Upper lobe of right lung (tissue), 1 donor: ENCODE results near the gene RAB20. TPM values are rescaled to one million over a fixed set of nuclear protein-coding genes. Genes with fewer than 3 reads are reported as not detected.

Experiments used
- ATAC-seq: fragments of 200-7000 bp; cut with Tn5 transposase; one replicate; pipeline ENCODE4 v1.9.1; 2020; ENCODE audit warnings: mild to moderate bottlenecking, moderate library complexity
- DNase-seq: peaks from one replicate; pipeline ENCODE4 v3.0.0-alpha.2; 2020
- H3K27ac ChIP-seq: fragments of 200-600 bp; one replicate; pipeline ENCODE4 v1.8.0; 2022
- H3K27me3 ChIP-seq: fragments of 200-600 bp; one replicate; pipeline ENCODE4 v1.8.0; 2022; ENCODE audit warnings: mild to moderate bottlenecking
- H3K36me3 ChIP-seq: fragments of 200-600 bp; one replicate; pipeline ENCODE4 v1.8.0; 2022
- H3K4me1 ChIP-seq: fragments of 200-600 bp; one replicate; pipeline ENCODE4 v1.8.0; 2022
- H3K4me3 ChIP-seq: fragments of 200-600 bp; one replicate; pipeline ENCODE4 v1.8.0; 2022; ENCODE audit warnings: mild to moderate bottlenecking
- H3K9me3 ChIP-seq: fragments of 200-600 bp; one replicate; pipeline ENCODE4 v1.8.0; 2022
- intact Hi-C: fragments of 100-400 bp; cut with DNase I; formaldehyde crosslinking; loops from one replicate; pipeline ENCODE4 v1.11.0; 2022
- total RNA-seq: library from RNA; stranded (reverse); fragmentation: NEBNext Ultra II Directional; extraction: Animal tissue kit (Norgen Biotek cat#: 25700); gene quantifications from one replicate; pipeline ENCODE4 v1.2.1, GENCODE V29; 2021
- TF ChIP-seq, protein P1 (sequence below): fragments of 200-600 bp; IDR thresholded peaks from one replicate; pipeline ENCODE4 v1.8.0; 2022; ENCODE audit warnings: antibody characterized with exemption
- donor health status: DM: no; HTN: yes; CAD: no; lungs with severe emphysema.

RAB20 gene
- total RNA-seq, 1 donor from 2014 or later, result 52.4 TPM

DNA sequence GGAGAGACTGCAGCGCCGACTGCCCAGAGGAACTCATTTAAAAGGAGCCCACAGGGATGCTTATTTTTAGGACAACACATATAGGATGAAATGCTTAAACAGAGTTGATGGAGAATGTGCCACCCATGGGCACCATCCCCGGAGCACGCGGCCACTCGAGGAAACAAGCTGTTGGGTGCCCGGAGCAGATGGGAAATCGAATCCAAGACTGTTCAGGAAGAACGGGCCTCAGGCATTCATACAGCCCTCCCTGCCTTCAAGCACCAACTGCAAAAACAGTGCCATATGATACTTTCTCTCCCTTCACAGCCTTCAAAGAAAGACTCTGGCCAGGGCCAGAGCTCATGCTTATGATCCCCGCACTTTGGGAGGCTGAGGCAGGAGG, 40.2 kb downstream of the RAB20 start:
- ATAC-seq (no peak), DNase-seq (no peak)
- Histone ChIP-seq H3K4me3 (no peak overlapping the region), H3K36me3 (peaks cover 10% of the 10 kb centered on the region), H3K27me3 (no peaks in the 10 kb centered on the region), H3K4me1 (peaks cover 47% of the 10 kb centered on the region), H3K27ac (peak overlapping the region; percentile 65), H3K9me3 (no peaks in the 10 kb centered on the region)
- intact Hi-C loops, result no loop called here
- TF ChIP-seq, protein P1, sequence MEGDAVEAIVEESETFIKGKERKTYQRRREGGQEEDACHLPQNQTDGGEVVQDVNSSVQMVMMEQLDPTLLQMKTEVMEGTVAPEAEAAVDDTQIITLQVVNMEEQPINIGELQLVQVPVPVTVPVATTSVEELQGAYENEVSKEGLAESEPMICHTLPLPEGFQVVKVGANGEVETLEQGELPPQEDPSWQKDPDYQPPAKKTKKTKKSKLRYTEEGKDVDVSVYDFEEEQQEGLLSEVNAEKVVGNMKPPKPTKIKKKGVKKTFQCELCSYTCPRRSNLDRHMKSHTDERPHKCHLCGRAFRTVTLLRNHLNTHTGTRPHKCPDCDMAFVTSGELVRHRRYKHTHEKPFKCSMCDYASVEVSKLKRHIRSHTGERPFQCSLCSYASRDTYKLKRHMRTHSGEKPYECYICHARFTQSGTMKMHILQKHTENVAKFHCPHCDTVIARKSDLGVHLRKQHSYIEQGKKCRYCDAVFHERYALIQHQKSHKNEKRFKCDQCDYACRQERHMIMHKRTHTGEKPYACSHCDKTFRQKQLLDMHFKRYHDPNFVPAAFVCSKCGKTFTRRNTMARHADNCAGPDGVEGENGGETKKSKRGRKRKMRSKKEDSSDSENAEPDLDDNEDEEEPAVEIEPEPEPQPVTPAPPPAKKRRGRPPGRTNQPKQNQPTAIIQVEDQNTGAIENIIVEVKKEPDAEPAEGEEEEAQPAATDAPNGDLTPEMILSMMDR, result no peak

DNA sequence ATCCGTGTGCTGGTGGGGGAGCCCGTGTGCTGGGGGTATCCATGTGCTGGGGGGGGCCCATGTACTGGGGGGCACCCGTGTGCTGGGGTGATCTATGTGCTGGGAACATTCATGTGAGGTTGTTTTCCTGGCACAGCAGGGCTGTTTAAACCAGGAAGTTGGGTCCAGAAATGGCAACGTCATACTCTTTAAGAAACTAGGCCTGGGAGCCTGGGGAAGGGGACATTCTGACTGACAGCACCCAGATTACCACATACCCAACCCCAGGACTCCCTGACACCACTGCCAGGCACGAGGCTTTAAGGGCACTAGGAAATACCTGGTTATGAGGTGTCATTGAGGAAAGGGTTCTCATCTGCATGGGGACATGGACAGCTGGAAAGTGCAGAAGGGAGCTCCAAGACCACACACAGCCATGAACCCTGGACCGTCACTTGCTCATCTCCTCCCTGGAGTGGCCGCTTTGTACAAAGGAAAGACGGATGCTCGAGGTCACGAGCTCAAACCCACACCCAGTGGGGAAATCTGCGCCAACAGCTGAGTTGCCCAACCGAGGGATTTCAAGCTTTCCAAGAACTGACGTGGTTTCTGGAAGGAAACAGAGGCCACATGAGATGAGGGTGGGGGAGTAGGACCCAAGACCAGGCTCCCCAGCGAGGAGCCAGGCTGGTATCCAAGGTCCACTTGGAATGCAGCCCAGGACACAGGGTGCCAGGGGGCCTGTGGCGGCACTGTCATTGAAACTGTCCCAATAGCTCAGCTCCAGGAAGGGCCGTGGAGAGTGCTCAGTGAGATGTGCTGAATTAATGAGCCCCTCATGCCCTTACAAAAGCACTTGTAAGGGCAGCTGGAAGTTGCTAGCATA, 40.9 kb downstream of the RAB20 start:
- intact Hi-C loops, result no loop called here
- peaks cover 10% of the 10 kb centered on the region for H3K36me3 ChIP-seq
- H3K9me3 ChIP-seq, result no peaks in the 10 kb centered on the region
- no peaks in the 10 kb centered on the region for H3K27me3 ChIP-seq
- H3K4me1 ChIP-seq, result peaks cover 41% of the 10 kb centered on the region
- TF ChIP-seq, protein P1, result no peak
- peak; percentile 89 for DNase-seq
- no peak overlapping the region for H3K4me3 ChIP-seq
- peak; percentile 79 for ATAC-seq
- H3K27ac ChIP-seq, result peak overlapping the region; percentile 65

DNA sequence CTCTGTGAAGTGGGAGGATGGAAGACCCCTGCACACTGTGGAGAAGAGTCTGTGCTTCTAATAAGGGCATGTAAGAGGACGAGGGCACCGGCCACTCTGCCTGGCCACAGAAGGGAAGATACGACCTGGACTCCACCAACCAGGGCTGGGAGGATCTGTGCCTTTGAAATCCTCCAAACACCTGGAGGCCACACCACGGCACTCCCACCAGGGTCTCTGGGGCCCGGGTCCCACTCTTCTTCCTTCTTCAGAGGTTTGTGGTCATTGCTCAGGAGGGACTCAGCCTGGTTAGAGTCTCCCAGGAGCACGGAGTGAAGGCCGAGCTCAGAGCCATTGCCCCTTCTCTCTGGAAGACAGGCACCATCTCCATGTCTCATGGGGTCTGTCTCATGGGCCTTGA, 42.0 kb downstream of the RAB20 start:
- ATAC-seq (no peak), DNase-seq (no peak)
- Histone ChIP-seq H3K27me3 (no peaks in the 10 kb centered on the region), H3K4me3 (no peak overlapping the region), H3K27ac (no peak overlapping the region), H3K9me3 (no peaks in the 10 kb centered on the region), H3K4me1 (peaks cover 29% of the 10 kb centered on the region), H3K36me3 (peaks cover 10% of the 10 kb centered on the region)
- TF ChIP-seq, protein P1, result no peak
- intact Hi-C loops, result no loop called here

DNA sequence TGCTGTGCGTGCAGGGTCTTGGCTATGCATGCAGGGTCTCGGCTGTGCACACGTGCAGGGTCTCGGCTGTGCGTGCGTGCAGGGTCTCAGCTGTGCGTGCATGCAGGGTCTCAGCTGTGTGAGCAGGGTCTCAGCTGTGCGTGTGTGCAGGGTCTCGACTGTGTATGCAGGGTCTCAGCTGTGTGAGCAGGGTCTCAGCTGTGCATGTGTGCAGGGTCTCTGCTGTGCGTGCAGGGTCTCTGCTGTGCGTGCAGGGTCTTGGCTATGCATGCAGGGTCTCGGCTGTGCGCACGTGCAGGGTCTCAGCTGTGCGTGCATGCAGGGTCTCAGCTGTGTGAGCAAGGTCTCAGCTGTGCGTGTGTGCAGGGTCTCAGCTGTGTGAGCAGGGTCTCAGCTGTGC, 42.5 kb downstream of the RAB20 start:
- intact Hi-C loops, result no loop called here
- no peak for DNase-seq

DNA sequence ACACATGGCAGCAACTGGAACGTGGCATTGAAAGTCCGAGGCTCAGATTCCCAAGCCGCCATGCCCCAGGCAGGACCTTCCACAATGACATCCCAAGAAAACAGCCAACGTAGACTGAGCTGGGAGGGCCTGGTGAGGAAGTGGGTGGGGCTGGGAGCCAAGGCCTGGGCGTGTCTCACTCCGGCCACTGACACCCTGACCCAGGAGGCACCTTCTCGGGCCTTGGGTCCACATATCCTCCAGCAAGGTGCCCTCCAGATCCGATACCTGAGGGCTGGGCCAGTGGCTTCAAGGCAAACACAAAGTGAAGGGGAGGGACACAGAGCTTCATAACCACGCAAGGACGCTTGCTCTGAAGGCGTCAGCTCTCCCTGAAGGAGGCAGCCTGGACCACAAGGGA, 43.0 kb downstream of the RAB20 start:
- TF ChIP-seq, protein P1, result no peak
- H3K4me3 ChIP-seq, result no peak overlapping the region
- DNase-seq (no peak), ATAC-seq (no peak)
- H3K27me3 ChIP-seq, result no peaks in the 10 kb centered on the region
- H3K36me3 ChIP-seq, result peaks cover 7% of the 10 kb centered on the region
- intact Hi-C loops, result no loop called here
- H3K9me3 ChIP-seq, result no peaks in the 10 kb centered on the region
- peaks cover 26% of the 10 kb centered on the region for H3K4me1 ChIP-seq
- no peak overlapping the region for H3K27ac ChIP-seq

More for the DNA sequence above, 42.5 kb downstream of the RAB20 start:
- Histone ChIP-seq H3K36me3 (peaks cover 10% of the 10 kb centered on the region), H3K27me3 (no peaks in the 10 kb centered on the region), H3K4me3 (no peak overlapping the region), H3K27ac (no peak overlapping the region), H3K9me3 (no peaks in the 10 kb centered on the region), H3K4me1 (peaks cover 26% of the 10 kb centered on the region)
- ATAC-seq, result no peak
- TF ChIP-seq, protein P1, result no peak
